GM21723 (cell line): Measurements from ENCODE around the gene FASTK.
A peak's percentile ranks its signal among the peaks of the same experiment; 100 is the strongest.

ENCODE experiments used
- ATAC-seq: cut with Tn5 transposase; IDR thresholded peaks from one replicate; pipeline ENCODE4 v1.9.1; 2021; ENCODE audit warnings: mild to moderate bottlenecking, moderate library complexity; ENCODE audit not compliant: unreplicated experiment

The FASTK gene

DNA sequence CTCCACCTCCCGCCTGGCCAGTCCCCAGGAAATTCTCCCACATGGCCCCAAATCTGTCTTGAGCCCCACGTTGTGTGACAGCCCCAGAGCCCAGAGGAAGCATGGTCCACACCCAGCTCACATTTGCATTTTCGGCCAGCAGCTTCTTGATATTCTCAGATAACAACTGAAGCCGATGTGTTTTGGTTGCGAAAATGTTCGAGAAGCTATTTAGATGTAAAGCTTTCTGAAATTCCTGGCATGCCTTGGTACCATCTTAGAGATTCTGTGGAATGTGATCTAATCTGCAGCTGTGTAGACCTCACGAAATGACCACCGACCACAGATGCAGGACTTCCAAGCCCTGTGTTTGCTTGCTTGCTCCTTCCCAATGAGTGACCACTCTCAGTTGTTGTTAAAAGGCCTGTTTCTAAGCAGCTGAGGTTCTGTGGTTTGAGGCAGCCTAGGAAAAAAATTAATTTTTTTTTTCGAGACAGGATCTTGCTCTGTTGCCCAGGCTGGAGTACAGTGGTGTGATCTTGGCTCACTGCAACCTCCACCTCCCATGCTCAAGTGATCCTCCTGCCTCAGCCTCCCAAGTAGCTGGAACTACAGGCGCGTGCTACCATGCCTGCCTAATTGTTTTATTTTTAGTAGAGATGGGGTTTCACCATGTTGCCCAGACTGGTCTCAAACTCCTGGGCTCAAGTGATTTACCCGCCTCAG, 12.4 kb downstream of the FASTK start:
- no peak for ATAC-seq

DNA sequence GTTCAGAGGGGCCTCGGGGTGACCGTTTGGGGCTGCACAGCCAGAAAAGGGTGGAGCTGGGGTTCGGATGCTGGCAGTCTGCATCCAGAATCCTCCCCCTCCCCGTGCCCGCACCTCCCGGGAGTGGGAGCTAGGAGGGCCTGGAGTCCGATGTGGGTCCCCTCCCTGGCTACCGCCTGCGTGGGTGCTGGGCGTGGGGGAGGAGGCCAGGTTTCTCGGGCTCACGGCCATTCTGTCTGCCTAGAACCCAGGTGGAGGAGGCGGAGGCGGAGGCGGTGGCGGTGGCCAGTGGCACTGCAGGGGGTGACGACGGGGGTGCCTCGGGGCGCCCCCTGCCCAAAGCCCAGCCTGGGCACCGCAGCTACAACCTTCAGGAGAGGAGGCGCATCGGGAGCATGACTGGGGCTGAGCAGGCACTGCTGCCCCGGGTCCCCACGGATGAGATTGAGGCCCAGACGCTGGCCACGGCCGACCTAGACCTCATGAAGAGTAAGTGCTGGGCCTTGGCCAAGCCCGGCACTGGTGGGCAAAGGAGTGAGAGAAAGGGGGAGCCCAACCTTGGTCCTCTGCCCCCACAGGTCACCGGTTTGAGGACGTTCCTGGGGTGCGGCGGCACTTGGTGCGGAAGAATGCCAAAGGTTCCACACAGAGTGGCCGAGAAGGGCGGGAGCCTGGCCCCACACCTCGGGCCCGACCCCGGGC, 14.2 kb downstream of the FASTK start:
- no peak for ATAC-seq

DNA sequence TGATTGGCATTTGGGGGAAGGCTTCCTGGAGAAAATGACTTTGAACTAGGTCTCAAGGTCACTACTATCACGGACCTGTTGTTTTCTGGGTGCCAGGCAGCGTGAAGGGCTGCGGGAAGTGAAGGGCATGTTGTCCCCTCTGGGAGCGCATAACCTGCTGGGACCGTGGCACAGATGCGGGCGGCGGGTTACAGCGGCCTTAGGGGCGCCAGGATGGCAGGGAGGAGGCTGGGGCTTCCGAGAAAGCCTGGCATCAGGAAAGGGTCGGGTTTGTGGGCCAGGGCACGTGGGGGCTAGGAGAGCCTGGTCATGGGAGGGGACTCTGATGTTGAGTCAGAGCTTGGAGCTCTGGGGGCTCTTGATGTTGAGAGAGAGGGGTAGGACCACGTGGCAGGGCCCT, 15.1 kb downstream of the FASTK start:
- ATAC-seq: no peak

DNA sequence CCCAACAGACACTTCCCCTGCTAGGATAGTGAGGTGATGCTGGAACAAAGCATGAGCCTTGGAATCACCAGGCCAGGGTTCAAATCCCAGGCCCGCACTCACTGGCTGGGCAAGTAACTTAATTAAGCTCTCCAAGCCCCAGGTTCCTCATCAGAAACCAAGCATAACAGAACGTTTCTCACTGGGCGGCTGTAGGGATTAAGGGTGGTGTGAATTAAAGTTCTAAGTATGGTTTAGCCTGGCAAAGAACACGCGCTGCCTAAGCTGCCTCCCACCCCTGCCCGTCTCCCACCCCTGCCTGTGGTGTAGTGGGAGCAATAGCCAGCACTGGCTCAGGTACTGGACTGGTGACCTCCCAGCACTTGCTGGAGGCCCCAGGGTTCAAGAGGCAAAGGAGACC, 15.6 kb downstream of the FASTK start:
- no peak for ATAC-seq

DNA sequence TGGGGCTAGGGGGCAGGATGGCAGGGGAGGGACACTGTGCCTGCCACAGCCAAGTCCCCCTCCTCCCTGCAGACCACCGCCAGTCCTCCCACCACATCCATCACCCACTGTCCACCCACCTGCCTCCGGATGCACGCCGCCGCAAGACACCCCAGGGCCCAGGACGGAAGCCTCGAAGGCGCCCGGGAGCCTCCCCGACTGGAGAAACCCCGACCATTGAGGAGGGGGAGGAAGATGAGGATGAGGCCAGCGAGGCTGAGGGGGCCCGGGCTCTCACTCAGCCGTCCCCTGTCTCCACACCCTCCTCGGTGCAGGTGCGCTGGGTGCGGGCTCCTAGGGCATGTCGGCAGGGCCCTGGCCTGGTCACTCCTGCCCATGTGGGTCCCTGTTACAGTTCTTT, 16.2 kb downstream of the FASTK start:
- ATAC-seq: no peak

DNA sequence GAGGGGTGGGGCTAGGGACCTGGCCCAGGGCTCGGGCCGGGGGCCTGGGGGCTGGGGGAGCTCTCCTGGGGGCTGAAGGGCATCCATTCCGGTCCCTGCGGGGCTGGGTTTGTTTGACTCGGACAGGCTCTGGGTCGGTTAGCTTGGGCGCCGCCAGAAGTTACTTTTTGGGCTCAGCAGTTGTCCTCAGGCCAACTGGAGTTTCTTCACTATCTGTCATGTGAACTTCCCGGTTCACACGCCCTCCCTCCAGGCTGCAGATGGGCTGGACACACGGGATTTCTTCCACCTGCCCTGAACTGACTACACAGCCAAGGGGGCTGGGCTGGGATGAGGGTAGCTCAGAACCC, 17.4 kb downstream of the FASTK start:
- ATAC-seq: no peak

- no peak for ATAC-seq
Measured at GRCh38 chr7:151062399-151063211, 18.0 kb downstream of the FASTK start.

DNA sequence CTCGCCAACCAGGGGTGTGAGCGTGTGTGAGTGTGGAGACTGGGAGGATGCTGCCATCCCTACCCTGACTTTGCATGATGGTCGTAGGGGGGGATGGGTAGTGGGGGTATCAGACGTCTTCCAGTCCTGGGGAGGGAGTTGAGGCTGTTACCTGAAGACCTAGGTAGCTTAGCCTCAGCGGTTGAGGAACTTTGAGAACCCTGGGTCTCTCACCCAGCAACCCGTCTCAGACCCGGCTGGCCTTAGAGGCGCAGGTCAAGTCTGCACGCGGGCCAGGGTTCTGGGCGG, 18.6 kb downstream of the FASTK start:
- no peak for ATAC-seq

GRCh38 chr7:151061213-151062110, 19.1 kb downstream of the FASTK start:
- ATAC-seq: no peak

DNA sequence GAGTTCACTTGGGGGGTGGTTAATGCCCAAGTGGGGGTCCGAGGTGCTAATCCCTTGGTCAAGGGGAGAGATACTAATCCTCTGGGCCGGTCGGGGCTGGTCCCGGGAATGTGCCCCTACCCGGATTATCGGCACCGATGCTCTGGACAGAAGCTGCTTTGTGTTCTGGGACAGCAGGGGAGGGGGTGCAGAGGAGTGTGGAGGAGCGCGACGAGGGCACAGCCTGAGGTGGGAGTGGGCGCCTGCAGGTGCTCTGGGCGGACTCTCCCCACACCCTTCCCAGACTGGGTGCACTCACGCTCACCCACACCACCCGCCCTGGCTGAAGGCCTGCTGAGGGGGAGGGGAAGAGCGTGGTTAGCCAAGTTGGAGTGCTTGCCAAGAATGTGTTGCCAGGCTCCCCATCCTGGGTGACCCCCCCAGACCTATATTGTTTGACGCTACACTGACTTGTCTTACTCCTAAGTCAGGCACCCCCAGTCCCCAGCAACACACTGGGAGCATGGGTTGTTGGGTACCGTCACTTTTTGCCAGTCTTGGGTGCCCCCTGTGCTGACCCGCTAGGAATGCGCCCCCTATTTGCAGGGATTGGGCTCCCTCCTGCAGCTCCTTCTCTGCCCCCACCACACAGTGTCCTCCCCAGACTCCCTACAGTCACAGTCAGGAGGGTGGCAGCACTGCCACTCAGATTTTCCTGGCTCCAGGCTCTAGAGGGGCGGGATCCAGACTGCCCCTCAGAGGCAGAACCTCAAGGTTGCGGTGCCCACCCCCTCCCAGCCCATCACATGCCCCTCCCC, 20.0 kb downstream of the FASTK start:
- ATAC-seq: no peak

GRCh38 chr7:151060113-151060415, 20.5 kb downstream of the FASTK start:
- ATAC-seq: no peak

DNA sequence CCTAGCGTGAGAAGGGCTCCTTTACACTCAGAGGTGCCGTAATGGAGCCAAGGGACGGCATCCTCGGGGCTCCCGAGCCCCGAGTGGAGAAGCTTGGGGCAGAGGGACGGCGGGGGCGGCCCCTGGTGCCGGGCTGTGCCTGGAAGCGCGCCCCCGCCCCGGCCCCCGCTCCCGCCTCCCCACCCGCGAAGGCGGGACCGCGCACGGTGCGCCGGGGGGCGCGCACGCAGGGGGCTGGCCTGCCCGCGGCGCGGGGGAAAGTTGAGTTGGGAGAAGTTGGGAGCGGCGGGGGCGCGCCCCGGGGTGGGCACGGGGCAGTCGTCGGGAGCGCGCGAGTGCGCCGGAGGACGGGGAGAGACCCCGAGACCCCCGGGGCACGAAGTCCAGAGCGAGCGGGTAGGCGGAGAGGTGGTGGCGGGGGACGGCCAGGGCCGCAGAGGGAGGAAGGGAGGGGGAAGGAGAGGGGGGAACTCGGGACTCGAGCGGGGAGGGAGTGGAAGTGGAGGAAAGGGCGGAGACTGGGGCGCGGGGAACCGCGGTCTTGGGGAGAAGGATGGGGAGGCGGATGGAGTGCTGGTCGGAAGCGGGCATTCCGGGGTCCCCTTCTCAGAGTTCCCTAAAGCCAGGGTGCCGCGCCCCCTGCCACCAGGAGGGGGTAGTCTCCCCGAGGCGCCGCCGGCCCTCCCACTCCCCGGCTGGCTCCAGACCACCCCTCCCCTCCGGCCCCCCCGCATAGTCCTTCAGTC, 21.1 kb downstream of the FASTK start, which contains the start of gene SLC4A2:
SLC4A2 (plus strand) TSS at position 223 of the 746 bp plus-strand sequence. CDS start 2,399 bp downstream, outside the sequence.
- ATAC-seq: peak; percentile 36

DNA sequence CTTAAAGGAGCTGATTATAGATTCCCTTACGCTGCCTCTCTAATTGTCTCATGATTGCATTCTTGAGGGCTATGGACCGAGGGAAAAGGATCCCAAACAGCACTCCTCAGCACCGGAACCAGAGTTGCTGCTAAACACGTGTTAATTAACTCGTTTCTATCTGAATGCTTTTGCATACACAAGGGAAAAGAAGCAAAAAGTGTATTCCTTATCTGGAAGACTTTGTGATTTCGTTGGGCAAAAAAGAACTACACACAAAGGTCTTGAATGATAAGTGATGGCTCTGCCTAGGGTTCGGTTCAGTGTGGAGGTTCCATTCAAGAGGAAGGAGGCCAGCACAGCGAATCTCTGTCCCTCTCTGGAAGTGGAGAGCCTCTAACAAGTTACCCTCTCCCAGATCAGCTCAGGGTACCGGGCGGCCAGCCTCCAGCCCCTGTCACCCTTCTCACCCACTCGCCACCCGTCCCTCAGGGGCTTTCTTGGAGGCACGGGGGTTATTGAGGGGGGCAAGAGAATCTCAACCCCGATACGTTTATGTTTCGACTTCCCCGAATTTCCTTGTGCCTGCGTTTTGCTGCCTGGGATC, 21.7 kb downstream of the FASTK start:
- no peak for ATAC-seq

- peak; percentile 85 for ATAC-seq
Measured at GRCh38 chr7:151057989-151058780, 22.4 kb downstream of the FASTK start.

DNA sequence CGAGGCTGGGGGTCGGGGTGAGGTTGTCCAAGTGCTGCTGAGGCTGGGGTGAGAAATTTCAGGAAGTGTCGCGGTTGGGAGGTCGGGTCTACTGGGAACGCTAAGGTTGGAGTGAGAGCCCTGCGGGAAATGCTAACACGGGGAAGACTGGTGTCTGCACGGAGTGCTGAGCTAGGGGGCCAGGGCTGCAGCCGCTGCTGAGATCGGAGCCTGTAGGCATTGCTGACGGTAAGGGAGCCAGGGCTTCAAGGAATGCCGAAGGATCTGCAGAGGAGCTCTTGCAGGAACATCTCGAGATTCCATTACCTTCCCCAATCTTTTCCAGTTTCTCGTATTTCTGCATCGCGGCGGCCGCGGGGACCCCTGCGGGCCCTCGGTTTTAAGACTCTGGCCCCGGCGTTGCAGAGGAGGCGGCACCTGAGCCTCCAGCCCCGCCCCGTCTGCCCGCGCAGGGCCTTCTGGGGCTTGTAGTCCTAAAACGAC, 23.1 kb downstream of the FASTK start, which contains the start of gene CDK5:
CDK5 (minus strand) TSS at position 392 of the 483 bp plus-strand sequence; CDS start at position 343, 49 bp downstream.
- peak; percentile 12 for ATAC-seq

DNA sequence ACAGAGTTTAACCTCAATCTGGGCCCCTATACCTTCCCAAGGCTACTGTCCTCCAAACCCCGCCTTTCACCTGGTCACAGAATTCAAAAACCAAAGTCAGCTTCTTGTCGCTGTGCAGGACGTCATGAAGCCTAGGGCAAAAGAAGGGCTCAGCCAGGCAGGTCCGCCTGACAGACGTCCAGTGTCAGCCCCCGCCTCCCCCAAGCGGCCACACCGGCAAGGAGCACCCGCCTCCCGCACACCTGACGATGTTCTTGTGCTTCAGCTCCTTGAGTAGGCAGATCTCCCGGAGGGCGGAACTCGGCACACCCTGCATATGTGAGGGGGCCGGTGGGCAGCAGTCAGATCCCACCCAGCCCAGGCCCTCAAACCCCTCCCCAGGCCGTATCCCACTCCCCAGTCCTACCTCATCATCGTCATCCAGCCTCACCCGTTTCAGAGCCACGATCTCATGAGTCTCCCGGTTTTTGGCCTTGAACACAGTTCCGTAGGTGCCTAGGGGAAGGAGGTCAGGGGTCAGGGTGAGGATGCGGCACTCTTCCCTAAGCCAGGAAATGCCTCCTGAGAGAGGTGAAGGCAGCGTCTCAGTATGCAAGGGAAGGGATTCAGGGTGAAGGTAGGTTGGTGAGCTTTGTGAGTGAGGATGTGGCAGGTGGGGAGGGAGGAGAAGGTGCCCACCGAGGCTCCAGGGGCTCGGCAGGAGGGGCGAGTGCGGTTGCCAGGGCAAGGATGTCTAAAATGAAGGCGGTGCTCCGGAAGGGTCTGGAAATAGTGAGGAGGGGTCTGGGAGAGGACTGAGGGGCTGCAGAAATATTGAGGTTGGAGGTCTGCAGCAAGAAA, 23.7 kb downstream of the FASTK start:
- ATAC-seq: no peak

DNA sequence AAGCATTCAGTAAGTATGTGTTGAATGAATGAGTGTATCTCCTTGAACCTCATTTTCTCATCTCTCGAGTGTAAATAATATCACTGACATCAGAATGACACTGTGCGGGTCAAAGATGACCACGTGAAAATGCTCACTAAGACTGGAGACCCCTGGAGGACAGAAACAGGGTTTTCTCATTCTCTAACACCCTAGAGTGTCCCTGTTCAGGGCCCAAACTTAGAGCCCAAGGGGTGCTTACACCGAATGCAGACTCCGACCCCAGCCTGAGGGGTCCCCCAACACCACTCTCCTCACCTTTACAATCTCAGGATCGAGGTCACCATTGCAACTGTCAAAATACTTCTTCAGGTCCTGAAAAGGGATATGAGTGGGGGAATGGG, 24.3 kb downstream of the FASTK start:
- no peak for ATAC-seq
